Upper lobe of right lung (tissue), 1 donor: Measurements from ENCODE around the gene ZNF581. TPM values are rescaled to one million over a fixed set of nuclear protein-coding genes. Genes with fewer than 3 reads are reported as not detected.

ENCODE experiments used
- ATAC-seq: fragments of 200-7000 bp; cut with Tn5 transposase; one replicate; pipeline ENCODE4 v1.9.1; 2020; ENCODE audit warnings: mild to moderate bottlenecking, moderate library complexity
- DNase-seq: peaks from one replicate; pipeline ENCODE4 v3.0.0-alpha.2; 2020
- H3K27ac ChIP-seq: fragments of 200-600 bp; one replicate; pipeline ENCODE4 v1.8.0; 2022
- H3K27me3 ChIP-seq: fragments of 200-600 bp; one replicate; pipeline ENCODE4 v1.8.0; 2022; ENCODE audit warnings: mild to moderate bottlenecking
- H3K36me3 ChIP-seq: fragments of 200-600 bp; one replicate; pipeline ENCODE4 v1.8.0; 2022
- H3K4me1 ChIP-seq: fragments of 200-600 bp; one replicate; pipeline ENCODE4 v1.8.0; 2022
- H3K4me3 ChIP-seq: fragments of 200-600 bp; one replicate; pipeline ENCODE4 v1.8.0; 2022; ENCODE audit warnings: mild to moderate bottlenecking
- H3K9me3 ChIP-seq: fragments of 200-600 bp; one replicate; pipeline ENCODE4 v1.8.0; 2022
- intact Hi-C: fragments of 100-400 bp; cut with DNase I; formaldehyde crosslinking; loops from one replicate; pipeline ENCODE4 v1.11.0; 2022
- total RNA-seq: library from RNA; stranded (reverse); fragmentation: NEBNext Ultra II Directional; extraction: Animal tissue kit (Norgen Biotek cat#: 25700); gene quantifications from one replicate; pipeline ENCODE4 v1.2.1, GENCODE V29; 2021
- TF ChIP-seq, protein P1 (sequence below): fragments of 200-600 bp; IDR thresholded peaks from one replicate; pipeline ENCODE4 v1.8.0; 2022; ENCODE audit warnings: antibody characterized with exemption
- donor health status: DM: no; HTN: yes; CAD: no; lungs with severe emphysema.

ZNF581 gene
- total RNA-seq, 1 donor from 2014 or later, result 16.4 TPM

DNA sequence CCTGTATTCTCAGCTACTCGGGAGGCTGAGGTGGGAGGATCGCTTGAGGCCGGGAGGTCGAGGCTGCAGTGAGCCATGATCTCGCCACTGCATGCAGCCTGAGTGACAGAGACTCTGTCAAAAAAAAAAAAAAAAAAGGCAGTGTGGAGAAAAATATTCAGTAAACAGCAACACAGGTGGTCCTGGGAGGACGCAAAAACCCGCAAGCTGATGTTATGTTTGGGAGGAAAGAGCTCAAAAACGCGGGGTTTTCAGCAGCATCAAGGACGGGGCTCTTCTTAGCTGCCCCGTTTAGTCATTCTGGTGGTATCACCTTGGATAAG lies 18.5 kb upstream of the ZNF581 start:
- Histone ChIP-seq H3K36me3 (no peaks in the 10 kb centered on the region), H3K27ac (peak overlapping the region; percentile 83), H3K9me3 (no peaks in the 10 kb centered on the region), H3K4me3 (peak overlapping the region; percentile 53), H3K27me3 (no peaks in the 10 kb centered on the region), H3K4me1 (peaks cover 17% of the 10 kb centered on the region)
- ATAC-seq (no peak), DNase-seq (no peak)
- intact Hi-C loops, result no loop called here
- TF ChIP-seq, protein P1, sequence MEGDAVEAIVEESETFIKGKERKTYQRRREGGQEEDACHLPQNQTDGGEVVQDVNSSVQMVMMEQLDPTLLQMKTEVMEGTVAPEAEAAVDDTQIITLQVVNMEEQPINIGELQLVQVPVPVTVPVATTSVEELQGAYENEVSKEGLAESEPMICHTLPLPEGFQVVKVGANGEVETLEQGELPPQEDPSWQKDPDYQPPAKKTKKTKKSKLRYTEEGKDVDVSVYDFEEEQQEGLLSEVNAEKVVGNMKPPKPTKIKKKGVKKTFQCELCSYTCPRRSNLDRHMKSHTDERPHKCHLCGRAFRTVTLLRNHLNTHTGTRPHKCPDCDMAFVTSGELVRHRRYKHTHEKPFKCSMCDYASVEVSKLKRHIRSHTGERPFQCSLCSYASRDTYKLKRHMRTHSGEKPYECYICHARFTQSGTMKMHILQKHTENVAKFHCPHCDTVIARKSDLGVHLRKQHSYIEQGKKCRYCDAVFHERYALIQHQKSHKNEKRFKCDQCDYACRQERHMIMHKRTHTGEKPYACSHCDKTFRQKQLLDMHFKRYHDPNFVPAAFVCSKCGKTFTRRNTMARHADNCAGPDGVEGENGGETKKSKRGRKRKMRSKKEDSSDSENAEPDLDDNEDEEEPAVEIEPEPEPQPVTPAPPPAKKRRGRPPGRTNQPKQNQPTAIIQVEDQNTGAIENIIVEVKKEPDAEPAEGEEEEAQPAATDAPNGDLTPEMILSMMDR, result no peak

- Histone ChIP-seq H3K9me3 (no peaks in the 10 kb centered on the region), H3K27ac (no peak overlapping the region), H3K4me1 (peaks cover 8% of the 10 kb centered on the region), H3K4me3 (no peak overlapping the region), H3K36me3 (no peaks in the 10 kb centered on the region), H3K27me3 (no peaks in the 10 kb centered on the region)
- intact Hi-C loops, result no loop called here
- TF ChIP-seq, protein P1, result no peak
- no peak for DNase-seq
- no peak for ATAC-seq
Observed at GRCh38 chr19:55626350-55626749, 17.1 kb upstream of the ZNF581 start.

- Histone ChIP-seq H3K27ac (no peak overlapping the region), H3K36me3 (no peaks in the 10 kb centered on the region), H3K27me3 (no peaks in the 10 kb centered on the region), H3K4me1 (peaks cover 32% of the 10 kb centered on the region), H3K9me3 (no peaks in the 10 kb centered on the region), H3K4me3 (no peak overlapping the region)
- intact Hi-C loops, result no loop called here
- TF ChIP-seq, protein P1, result peak; percentile 86
- DNase-seq (peak; percentile 67), ATAC-seq (peak; percentile 86)
Observed at GRCh38 chr19:55632463-55632834, 11.0 kb upstream of the ZNF581 start.

GRCh38 chr19:55633861-55634260 lies 9.6 kb upstream of the ZNF581 start:
- Histone ChIP-seq H3K4me3 (no peak overlapping the region), H3K4me1 (peaks cover 39% of the 10 kb centered on the region), H3K27me3 (no peaks in the 10 kb centered on the region), H3K9me3 (no peaks in the 10 kb centered on the region), H3K36me3 (no peaks in the 10 kb centered on the region), H3K27ac (peak overlapping the region; percentile 100)
- TF ChIP-seq, protein P1, result no peak
- no peak for ATAC-seq
- intact Hi-C loops, result no loop called here
- DNase-seq, result no peak

- H3K4me3 ChIP-seq, result peak overlapping the region; percentile 94
- intact Hi-C loops, result no loop called here
- H3K27ac ChIP-seq, result peak overlapping the region; percentile 100
- TF ChIP-seq, protein P1, result no peak
- H3K36me3 ChIP-seq, result no peaks in the 10 kb centered on the region
- H3K9me3 ChIP-seq, result no peaks in the 10 kb centered on the region
- H3K4me1 ChIP-seq, result peaks cover 54% of the 10 kb centered on the region
- DNase-seq (peak; percentile 64), ATAC-seq (no peak)
- no peaks in the 10 kb centered on the region for H3K27me3 ChIP-seq
Observed at GRCh38 chr19:55635334-55635717, 8.1 kb upstream of the ZNF581 start.

- ATAC-seq, result no peak
- Histone ChIP-seq H3K36me3 (no peaks in the 10 kb centered on the region), H3K27ac (peak overlapping the region; percentile 100), H3K9me3 (no peaks in the 10 kb centered on the region), H3K4me1 (peaks cover 57% of the 10 kb centered on the region), H3K27me3 (no peaks in the 10 kb centered on the region), H3K4me3 (peak overlapping the region; percentile 94)
- intact Hi-C loops, result no loop called here
- no peak for DNase-seq
- TF ChIP-seq, protein P1, result no peak
Observed at GRCh38 chr19:55635856-55636440, 7.5 kb upstream of the ZNF581 start.
